ENCODE data around the gene CAMK2N2.

The CAMK2N2 gene

GRCh38 chr3:184211297-184211696 lies 50.1 kb downstream of the CAMK2N2 start:
- DNase-seq: no peak

Data from effector CD4-positive, alpha-beta T cell (primary cell).